ENCODE measurements around the gene PDLIM1. TPM values are rescaled to one million over a fixed set of nuclear protein-coding genes. Genes with fewer than 3 reads are reported as not detected.

PDLIM1 gene
- total RNA-seq, 4 donors from 2014 or later, result 25.4 to 74.1 (median 68.5) TPM

- peaks cover 0 to 7% (median 0%) of the 10 kb centered on the region in 3 donors for H3K4me1 ChIP-seq
- peak; percentile 71 for ATAC-seq
- WGBS, 2 donors (ENCODE audit: low coverage in 1 of 2), result 17 to 30% methylated on average over 1 of the region's 1 CpG
- no peak overlapping the region for H3K4me3 ChIP-seq
- no peaks in the 10 kb centered on the region for H3K27me3 ChIP-seq
- TF ChIP-seq, protein P1, sequence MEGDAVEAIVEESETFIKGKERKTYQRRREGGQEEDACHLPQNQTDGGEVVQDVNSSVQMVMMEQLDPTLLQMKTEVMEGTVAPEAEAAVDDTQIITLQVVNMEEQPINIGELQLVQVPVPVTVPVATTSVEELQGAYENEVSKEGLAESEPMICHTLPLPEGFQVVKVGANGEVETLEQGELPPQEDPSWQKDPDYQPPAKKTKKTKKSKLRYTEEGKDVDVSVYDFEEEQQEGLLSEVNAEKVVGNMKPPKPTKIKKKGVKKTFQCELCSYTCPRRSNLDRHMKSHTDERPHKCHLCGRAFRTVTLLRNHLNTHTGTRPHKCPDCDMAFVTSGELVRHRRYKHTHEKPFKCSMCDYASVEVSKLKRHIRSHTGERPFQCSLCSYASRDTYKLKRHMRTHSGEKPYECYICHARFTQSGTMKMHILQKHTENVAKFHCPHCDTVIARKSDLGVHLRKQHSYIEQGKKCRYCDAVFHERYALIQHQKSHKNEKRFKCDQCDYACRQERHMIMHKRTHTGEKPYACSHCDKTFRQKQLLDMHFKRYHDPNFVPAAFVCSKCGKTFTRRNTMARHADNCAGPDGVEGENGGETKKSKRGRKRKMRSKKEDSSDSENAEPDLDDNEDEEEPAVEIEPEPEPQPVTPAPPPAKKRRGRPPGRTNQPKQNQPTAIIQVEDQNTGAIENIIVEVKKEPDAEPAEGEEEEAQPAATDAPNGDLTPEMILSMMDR (IDR thresholded peaks at IDR 0.05), result no peak
- TF ChIP-seq POLR2AphosphoS5 (IDR thresholded peaks at IDR 0.05) (no peak), POLR2A (IDR thresholded peaks at IDR 0.05) (no peak), EP300 (IDR thresholded peaks at IDR 0.05) (no peak)
- peak overlapping the region in 3 of 4 donors; percentile 34 to 85 (median 52) for H3K27ac ChIP-seq
- H3K9me3 ChIP-seq, result no peaks in the 10 kb centered on the region
- H3K36me3 ChIP-seq, result peaks cover 0 to 14% of the 10 kb centered on the region in 2 donors
Measured at GRCh38 chr10:95266674-95267095, 24.1 kb downstream of the PDLIM1 start.

DNA sequence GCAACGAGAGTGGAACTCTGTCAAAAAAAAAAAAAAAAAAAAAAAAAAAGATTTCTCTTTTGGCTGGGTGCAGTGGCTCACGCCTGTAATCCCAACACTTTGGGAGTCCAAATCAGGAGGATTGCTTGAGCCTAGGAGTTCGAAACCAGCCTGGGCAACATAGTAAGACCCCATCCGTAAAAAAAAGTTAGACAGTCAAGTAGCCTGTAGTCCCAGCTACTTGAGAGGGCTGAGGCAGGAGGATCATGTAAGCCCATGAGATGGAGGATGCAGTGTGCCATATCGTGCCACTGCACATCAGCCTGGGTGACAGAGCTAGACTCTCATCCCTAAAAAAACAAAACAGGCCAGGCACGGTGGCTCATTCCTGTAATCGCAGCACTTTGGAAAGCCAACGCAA is 25.2 kb downstream of the PDLIM1 start:
- H3K9me3 ChIP-seq, result no peaks in the 10 kb centered on the region
- WGBS, 2 donors (ENCODE audit: low coverage in 1 of 2), result 100% methylated on average over 1 to 3 of the region's 8 CpGs
- TF ChIP-seq, protein P1 (IDR thresholded peaks at IDR 0.05), result no peak
- TF ChIP-seq POLR2AphosphoS5 (IDR thresholded peaks at IDR 0.05) (no peak), EP300 (IDR thresholded peaks at IDR 0.05) (no peak), POLR2A (IDR thresholded peaks at IDR 0.05) (no peak)
- peaks cover 0 to 15% (median 8%) of the 10 kb centered on the region in 3 donors for H3K4me1 ChIP-seq
- no peak overlapping the region for H3K4me3 ChIP-seq
- no peak overlapping the region for H3K27ac ChIP-seq
- no peak for ATAC-seq
- no peaks in the 10 kb centered on the region for H3K27me3 ChIP-seq
- peaks cover 0 to 20% of the 10 kb centered on the region in 2 donors for H3K36me3 ChIP-seq

GRCh38 chr10:95264227-95265051 is 26.4 kb downstream of the PDLIM1 start:
- H3K9me3 ChIP-seq, result no peaks in the 10 kb centered on the region
- H3K4me1 ChIP-seq, result peaks cover 0 to 23% (median 12%) of the 10 kb centered on the region in 3 donors
- WGBS, 2 donors (ENCODE audit: low coverage in 1 of 2), result 92 to 100% methylated on average over 4 of the region's 6 CpGs
- H3K27me3 ChIP-seq, result no peaks in the 10 kb centered on the region
- no peak for TF ChIP-seq POLR2A (IDR thresholded peaks at IDR 0.05)
- TF ChIP-seq POLR2AphosphoS5 (IDR thresholded peaks at IDR 0.05), result no peak
- TF ChIP-seq EP300 (IDR thresholded peaks at IDR 0.05), result no peak
- TF ChIP-seq, protein P1 (IDR thresholded peaks at IDR 0.05), result no peak
- H3K27ac ChIP-seq, result peak overlapping the region in 1 of 4 donors; percentile 5
- no peak for ATAC-seq
- H3K4me3 ChIP-seq, result no peak overlapping the region
- H3K36me3 ChIP-seq, result peaks cover 0 to 30% of the 10 kb centered on the region in 2 donors

- WGBS, 2 donors (ENCODE audit: low coverage in 1 of 2), result 86 to 87% methylated on average over 3 to 4 of the region's 7 CpGs
- Histone ChIP-seq H3K4me3 (no peak overlapping the region), H3K27ac (peak overlapping the region in 1 of 4 donors; percentile 3), H3K9me3 (no peaks in the 10 kb centered on the region), H3K27me3 (no peaks in the 10 kb centered on the region), H3K36me3 (peaks cover 0 to 34% of the 10 kb centered on the region in 2 donors), H3K4me1 (peaks cover 0 to 23% (median 12%) of the 10 kb centered on the region in 3 donors)
- TF ChIP-seq EP300 (IDR thresholded peaks at IDR 0.05), result no peak
- TF ChIP-seq, protein P1 (IDR thresholded peaks at IDR 0.05), result no peak
- TF ChIP-seq POLR2AphosphoS5 (IDR thresholded peaks at IDR 0.05), result no peak
- TF ChIP-seq POLR2A (IDR thresholded peaks at IDR 0.05), result no peak
- no peak for ATAC-seq
Measured at GRCh38 chr10:95263864-95264226, 27.0 kb downstream of the PDLIM1 start.
